ENCODE data around the gene RPL35. TPM values are rescaled to one million over a fixed set of nuclear protein-coding genes. Genes with fewer than 3 reads are reported as not detected.

RPL35 gene
- total RNA-seq, 1 donor from 2014 or later = 1,069 TPM

GRCh38 chr9:124878518-124878917 lies 16.8 kb upstream of the RPL35 start:
- Mint-ChIP-seq H3K36me3 (ENCODE audit: low read depth, unreplicated experiment) (peaks cover 26% of the 10 kb centered on the region), H3K27ac (ENCODE audit: unreplicated experiment) (no peak overlapping the region), H3K27me3 (ENCODE audit: unreplicated experiment) (peaks cover 2% of the 10 kb centered on the region), H3K9me3 (ENCODE audit: unreplicated experiment) (no peaks in the 10 kb centered on the region), H3K4me1 (ENCODE audit: unreplicated experiment) (peaks cover 15% of the 10 kb centered on the region), H3K4me3 (ENCODE audit: unreplicated experiment) (no peak overlapping the region)
- no peak for TF ChIP-seq CTCF (IDR thresholded peaks at IDR 0.05; ENCODE audit: unreplicated experiment)
- no peak for DNase-seq (ENCODE audit: low spot score)

- Mint-ChIP-seq H3K9me3 (ENCODE audit: unreplicated experiment) (no peaks in the 10 kb centered on the region), H3K4me1 (ENCODE audit: unreplicated experiment) (peaks cover 18% of the 10 kb centered on the region), H3K27ac (ENCODE audit: unreplicated experiment) (no peak overlapping the region), H3K4me3 (ENCODE audit: unreplicated experiment) (peak overlapping the region; percentile 56), H3K27me3 (ENCODE audit: unreplicated experiment) (peaks cover 3% of the 10 kb centered on the region), H3K36me3 (ENCODE audit: low read depth, unreplicated experiment) (peaks cover 31% of the 10 kb centered on the region)
- DNase-seq (ENCODE audit: low spot score) = no peak
- no peak for TF ChIP-seq CTCF (IDR thresholded peaks at IDR 0.05; ENCODE audit: unreplicated experiment)
Observed at GRCh38 chr9:124878021-124878420, 16.3 kb upstream of the RPL35 start.

GRCh38 chr9:124877021-124877782 lies 15.4 kb upstream of the RPL35 start:
- no peak for DNase-seq (ENCODE audit: low spot score)
- TF ChIP-seq CTCF (IDR thresholded peaks at IDR 0.05; ENCODE audit: unreplicated experiment) = no peak
- Mint-ChIP-seq H3K27me3 (ENCODE audit: unreplicated experiment) (peaks cover 3% of the 10 kb centered on the region), H3K4me3 (ENCODE audit: unreplicated experiment) (peak overlapping the region; percentile 33), H3K4me1 (ENCODE audit: unreplicated experiment) (peaks cover 20% of the 10 kb centered on the region), H3K27ac (ENCODE audit: unreplicated experiment) (peak overlapping the region; percentile 38), H3K36me3 (ENCODE audit: low read depth, unreplicated experiment) (peaks cover 33% of the 10 kb centered on the region), H3K9me3 (ENCODE audit: unreplicated experiment) (no peaks in the 10 kb centered on the region)

- H3K9me3 Mint-ChIP-seq (ENCODE audit: unreplicated experiment) = no peaks in the 10 kb centered on the region
- H3K4me3 Mint-ChIP-seq (ENCODE audit: unreplicated experiment) = peak overlapping the region; percentile 37
- H3K4me1 Mint-ChIP-seq (ENCODE audit: unreplicated experiment) = peaks cover 37% of the 10 kb centered on the region
- DNase-seq (ENCODE audit: low spot score) = no peak
- no peak for TF ChIP-seq CTCF (IDR thresholded peaks at IDR 0.05; ENCODE audit: unreplicated experiment)
- peaks cover 2% of the 10 kb centered on the region for H3K27me3 Mint-ChIP-seq (ENCODE audit: unreplicated experiment)
- H3K36me3 Mint-ChIP-seq (ENCODE audit: low read depth, unreplicated experiment) = peaks cover 34% of the 10 kb centered on the region
- H3K27ac Mint-ChIP-seq (ENCODE audit: unreplicated experiment) = no peak overlapping the region
Observed at GRCh38 chr9:124875501-124875900, 13.7 kb upstream of the RPL35 start.

- Mint-ChIP-seq H3K4me1 (ENCODE audit: unreplicated experiment) (peaks cover 35% of the 10 kb centered on the region), H3K27me3 (ENCODE audit: unreplicated experiment) (peaks cover 2% of the 10 kb centered on the region)
Observed at GRCh38 chr9:124873664-124874063, 11.9 kb upstream of the RPL35 start.

More at GRCh38 chr9:124873664-124874063, 11.9 kb upstream of the RPL35 start:
- Mint-ChIP-seq H3K9me3 (ENCODE audit: unreplicated experiment) (no peaks in the 10 kb centered on the region), H3K36me3 (ENCODE audit: low read depth, unreplicated experiment) (peaks cover 29% of the 10 kb centered on the region), H3K27ac (ENCODE audit: unreplicated experiment) (no peak overlapping the region), H3K4me3 (ENCODE audit: unreplicated experiment) (no peak overlapping the region)
- DNase-seq (ENCODE audit: low spot score) = no peak
- no peak for TF ChIP-seq CTCF (IDR thresholded peaks at IDR 0.05; ENCODE audit: unreplicated experiment)

Measured in endothelial cell (in vitro differentiated cells).